HG03460 (cell line): ENCODE data around the gene TOMT.
"Not testable (repeated sequence)": the region's sequence is repeated elsewhere in the genome, so short reads cannot be mapped to it uniquely, and the experiment has no call there.

Experiments
- ATAC-seq: cut with Tn5 transposase; IDR thresholded peaks from one replicate; pipeline ENCODE4 v1.9.1; 2021; ENCODE audit not compliant: unreplicated experiment

The TOMT gene

GRCh38 chr11:72123117-72123653 is 17.5 kb downstream of the TOMT start:
- ATAC-seq: no peak

- ATAC-seq: no peak
These were observed 18.3 kb downstream of the TOMT start for GRCh38 chr11:72124046-72124445.

- ATAC-seq: no peak
These were observed 20.2 kb downstream of the TOMT start for GRCh38 chr11:72125956-72126355.

GRCh38 chr11:72127923-72128322 is 22.2 kb downstream of the TOMT start:
- ATAC-seq: no peak

DNA sequence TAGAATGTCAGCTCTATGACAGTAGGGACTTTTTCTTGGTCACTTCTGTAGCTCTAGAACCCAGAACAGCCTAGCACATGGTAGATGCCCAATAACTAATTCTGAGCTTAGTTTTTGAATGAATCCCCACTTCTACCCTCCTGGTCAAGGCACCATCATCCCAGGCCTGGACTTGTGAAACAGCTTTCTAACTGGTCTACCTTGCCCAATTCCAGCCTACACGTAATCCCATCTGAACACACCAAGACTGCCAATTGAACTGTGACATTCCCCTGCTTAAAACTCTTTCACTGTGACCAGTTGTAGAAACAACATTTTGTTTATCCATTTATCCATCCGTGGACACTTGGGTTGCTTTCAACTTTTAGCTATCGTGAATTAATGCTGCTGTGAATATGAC is 23.7 kb downstream of the TOMT start:
- no peak for ATAC-seq

GRCh38 chr11:72132646-72133045 is 26.9 kb downstream of the TOMT start:
- no peak for ATAC-seq

DNA sequence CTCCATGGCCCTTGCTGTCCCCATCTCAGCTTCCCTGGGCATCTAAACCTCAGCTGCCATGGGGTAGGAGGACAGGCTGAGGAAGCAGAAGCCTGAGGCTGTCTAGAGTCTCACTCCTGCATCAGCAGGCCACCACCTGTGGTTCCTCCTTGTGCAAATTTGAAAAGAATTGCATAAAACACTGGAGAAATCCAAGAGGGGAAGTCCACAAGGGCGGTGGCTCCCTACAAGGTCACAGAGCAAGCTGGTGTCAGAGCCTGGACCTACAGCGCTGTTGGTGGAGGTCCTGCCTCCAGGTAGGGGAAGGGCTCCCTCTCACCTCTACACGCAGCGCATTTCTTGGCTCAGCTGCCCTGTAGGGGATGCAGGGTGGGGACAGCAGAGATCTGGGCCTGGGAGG is 29.7 kb downstream of the TOMT start, which contains the start of gene FOLR3:
Gene FOLR3, plus strand, starts transcription at position 253 of the 400 bp plus-strand sequence. CDS start 228 bp downstream, outside the sequence.
- ATAC-seq: not testable (repeated sequence)

- no peak for ATAC-seq
These were observed 30.4 kb downstream of the TOMT start for GRCh38 chr11:72135891-72136683.

DNA sequence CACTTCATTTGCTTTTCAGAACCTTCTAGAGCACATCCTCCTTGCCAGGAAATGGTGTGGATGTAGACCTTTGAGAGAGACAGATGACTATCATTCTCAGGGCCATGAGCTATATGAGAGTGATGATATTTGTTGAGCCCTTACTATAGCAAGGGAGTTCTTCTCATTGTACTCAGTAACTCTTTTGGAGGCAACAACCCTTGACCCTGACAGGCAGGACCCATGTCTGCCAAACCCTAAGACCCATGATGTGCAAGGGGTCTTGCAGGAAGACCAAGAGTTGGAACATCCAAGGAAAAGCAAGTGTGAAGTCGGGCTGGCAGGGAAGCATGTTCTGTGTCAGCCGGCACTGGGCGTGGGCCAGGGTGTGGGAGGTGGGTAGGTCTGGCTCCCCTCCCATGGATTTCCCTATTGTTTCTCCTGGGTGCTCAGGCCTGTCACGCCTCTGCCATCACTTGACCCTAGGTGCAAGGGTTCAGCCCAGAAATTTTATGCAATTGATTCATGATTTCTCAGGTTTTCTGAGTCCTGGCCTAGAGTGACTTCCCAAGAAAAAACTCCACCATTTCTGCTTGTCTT is 31.0 kb downstream of the TOMT start:
- ATAC-seq: no peak

DNA sequence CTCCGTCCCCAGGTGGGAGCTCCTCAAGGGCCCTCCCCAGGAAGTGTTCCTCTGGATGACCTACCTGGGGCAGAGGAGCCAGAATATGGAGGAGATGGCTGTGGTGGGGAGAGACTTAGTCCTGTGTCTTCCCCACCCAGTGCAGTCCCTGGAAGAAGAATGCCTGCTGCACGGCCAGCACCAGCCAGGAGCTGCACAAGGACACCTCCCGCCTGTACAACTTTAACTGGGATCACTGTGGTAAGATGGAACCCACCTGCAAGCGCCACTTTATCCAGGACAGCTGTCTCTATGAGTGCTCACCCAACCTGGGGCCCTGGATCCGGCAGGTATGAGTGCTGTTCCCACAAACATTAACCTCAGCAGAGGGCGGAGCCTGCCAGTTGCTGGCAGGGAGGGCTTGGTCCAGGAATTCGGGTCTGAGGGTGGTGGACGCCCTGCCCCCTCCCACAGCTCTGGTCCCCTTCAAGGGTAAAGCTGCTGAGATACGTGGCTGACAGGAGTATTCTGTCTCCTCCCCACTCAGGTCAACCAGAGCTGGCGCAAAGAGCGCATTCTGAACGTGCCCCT is 33.2 kb downstream of the TOMT start:
- ATAC-seq: no peak

- no peak for ATAC-seq
These were observed 33.8 kb downstream of the TOMT start for GRCh38 chr11:72139500-72139899.

DNA sequence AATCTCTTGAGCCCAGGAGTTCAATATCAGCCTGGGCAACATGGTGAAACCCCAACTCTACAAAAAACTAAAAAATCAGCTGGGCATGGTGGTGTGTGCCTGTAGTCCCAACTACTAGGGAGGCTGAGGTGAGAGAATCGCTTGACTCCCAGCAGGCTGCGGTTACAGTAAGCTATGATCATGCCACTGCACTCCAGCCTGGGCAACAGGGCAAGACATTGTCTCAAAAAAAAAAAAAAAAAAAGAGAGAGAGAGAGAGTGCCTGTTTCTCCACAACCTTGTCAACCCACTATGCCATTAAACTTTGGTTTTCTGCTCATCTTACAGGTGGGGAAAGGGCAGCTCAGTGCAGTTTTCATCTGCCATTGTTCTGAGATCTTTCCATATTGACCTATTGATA is 34.9 kb downstream of the TOMT start:
- no peak for ATAC-seq

DNA sequence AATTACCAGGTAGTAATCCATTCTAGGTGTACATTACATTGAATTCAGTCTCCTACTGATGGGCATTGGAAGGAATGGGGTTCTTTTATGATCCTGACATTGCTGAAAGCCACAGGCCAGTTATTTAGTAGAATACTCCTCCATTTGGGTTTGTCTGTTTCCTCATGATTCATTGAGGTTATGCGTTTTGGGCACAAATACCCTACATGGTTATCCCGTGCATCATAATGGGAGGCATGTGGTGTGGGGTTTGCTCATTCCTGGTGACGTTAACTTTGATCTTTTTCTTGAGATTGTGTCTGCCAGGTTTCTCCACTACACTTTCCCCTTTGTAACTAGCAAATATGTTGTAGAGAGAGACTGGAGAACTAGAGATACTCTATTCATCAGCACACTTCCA is 35.3 kb downstream of the TOMT start:
- ATAC-seq: no peak

DNA sequence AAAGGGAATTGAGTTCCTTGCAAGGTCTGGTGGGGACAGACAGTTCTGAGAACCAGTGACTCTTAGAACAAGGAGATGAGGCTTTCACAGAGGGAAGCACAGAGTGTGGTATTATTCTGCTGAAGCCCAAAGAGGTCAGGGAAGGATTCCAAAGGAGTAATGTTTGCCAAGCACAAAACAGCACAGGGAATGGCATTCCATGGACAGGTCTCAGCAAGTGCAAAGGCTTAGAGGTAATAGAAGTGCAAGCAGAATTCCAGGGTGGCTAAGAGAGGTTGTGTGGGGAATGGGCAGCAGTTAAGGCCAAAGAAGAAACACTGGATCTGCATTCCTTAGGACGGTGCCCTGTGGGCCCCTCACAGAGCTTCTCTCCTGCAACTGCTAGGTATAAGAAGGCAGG is 36.4 kb downstream of the TOMT start:
- ATAC-seq: not testable (repeated sequence)

DNA sequence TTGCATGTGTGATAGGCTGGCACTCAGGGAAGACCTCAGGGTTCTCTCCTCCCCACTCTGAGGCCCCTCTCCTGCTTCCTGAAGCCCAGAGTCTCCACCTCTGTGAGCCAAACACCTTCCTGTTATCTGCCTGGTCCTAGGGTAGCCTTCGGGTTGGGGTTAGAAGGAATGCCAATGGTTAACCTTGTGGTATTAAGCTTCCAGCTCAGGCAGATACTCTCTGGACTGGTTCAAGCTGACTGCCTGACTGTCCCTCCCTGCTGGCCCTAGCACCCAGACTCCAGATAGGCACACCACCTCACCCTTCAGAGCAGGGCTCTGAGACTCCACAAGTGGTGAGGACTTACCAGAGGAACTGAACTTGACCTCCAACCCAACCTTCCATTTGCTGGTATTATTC is 36.8 kb downstream of the TOMT start:
- not testable (repeated sequence) for ATAC-seq

- ATAC-seq: no peak
These were observed 39.3 kb downstream of the TOMT start for GRCh38 chr11:72144807-72145565.

DNA sequence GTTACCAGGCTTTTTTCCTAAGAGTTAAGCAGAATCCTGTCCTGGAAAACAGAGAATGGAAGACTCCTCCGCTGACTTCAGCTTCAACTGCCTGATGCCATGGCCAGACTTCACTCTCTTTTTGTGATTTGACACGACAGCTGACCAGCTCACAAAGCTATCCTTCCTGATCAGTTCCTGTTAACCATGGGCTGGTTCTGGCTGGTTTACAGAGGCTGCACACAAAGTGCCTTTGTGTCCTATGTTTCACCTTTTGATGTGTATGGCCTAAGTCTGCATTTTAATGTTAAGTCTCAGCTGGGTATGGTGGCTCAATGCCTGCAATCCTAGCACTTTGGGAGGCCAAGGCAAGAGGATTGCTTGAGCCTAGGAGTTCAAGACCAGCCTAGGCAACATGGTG is 40.9 kb downstream of the TOMT start:
- ATAC-seq: no peak

DNA sequence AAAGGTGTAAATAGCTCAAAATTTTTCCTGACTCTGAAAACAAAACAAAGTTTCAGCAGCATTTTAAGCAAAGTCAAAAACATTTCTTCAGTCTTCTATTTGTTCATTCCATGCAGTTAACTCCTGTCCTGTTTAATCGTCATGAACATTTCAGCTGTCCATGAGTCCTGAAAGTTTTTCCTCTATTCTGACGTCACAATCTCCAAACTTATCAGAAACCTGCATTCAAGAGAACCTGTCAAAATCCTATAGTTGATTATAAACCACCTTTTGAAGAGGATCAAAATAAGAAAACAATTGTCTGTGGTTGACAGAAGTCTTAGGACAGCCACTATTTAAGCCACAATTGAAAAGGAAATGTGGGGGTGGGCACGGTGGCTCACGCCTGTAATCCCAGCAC is 45.2 kb downstream of the TOMT start:
- no peak for ATAC-seq

GRCh38 chr11:72153874-72154273 is 48.1 kb downstream of the TOMT start:
- not testable (repeated sequence) for ATAC-seq

GRCh38 chr11:72154816-72155215 is 49.1 kb downstream of the TOMT start:
- ATAC-seq: no peak

DNA sequence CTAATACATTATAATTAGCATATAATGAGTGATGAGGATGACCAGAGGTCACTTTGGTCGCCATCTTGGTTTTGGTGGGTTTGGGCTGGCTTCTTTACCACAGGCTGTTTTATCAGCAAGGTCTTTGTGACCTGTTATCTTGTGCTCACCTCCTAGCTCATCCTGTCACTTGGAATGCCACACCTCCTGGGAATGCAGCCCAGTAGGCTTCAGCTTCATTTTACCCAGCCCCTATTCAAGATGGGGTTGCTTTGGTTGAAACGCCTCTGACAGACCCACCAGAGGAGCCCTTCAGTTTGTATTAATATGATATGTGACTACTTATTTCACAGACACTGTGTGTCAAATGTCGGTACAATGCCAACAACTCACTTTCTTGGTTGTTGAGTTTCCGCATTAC is 50.0 kb downstream of the TOMT start:
- ATAC-seq: no peak
